Ascending aorta (tissue), 2 donors: Measurements from ENCODE around the gene CCL25. TPM values are rescaled to one million over a fixed set of nuclear protein-coding genes. Genes with fewer than 3 reads are reported as not detected.

ENCODE experiments used
- DNase-seq, 2 donors: peaks; one replicate each; pipeline ENCODE4 v3.0.0-alpha.2; 2019; ENCODE audit warnings: low spot score in 2 of 2
- H3K27ac ChIP-seq, 2 donors: fragments of 200-600 bp; sonication (generic); one replicate each; pipeline ENCODE4 v1.5.1; 2016 to 2017; ENCODE audit warnings: mild to moderate bottlenecking in 1 of 2
- H3K27me3 ChIP-seq: fragments of 200-600 bp; sonication (generic); one replicate; pipeline ENCODE4 v1.5.1; 2017
- H3K36me3 ChIP-seq, 2 donors: fragments of 200-600 bp; sonication (generic); one replicate each; pipeline ENCODE4 v1.5.1; 2016
- H3K4me1 ChIP-seq, 2 donors: fragments of 200-600 bp; sonication (generic); one replicate each; pipeline ENCODE4 v1.5.1; 2016 to 2017; ENCODE audit warnings: mild to moderate bottlenecking in 1 of 2
- H3K4me3 ChIP-seq, 2 donors: fragments of 200-600 bp; sonication (generic); one replicate each; pipeline ENCODE4 v1.5.1; 2016 to 2017; ENCODE audit warnings: mild to moderate bottlenecking in 1 of 2
- H3K9me3 ChIP-seq, 2 donors: fragments of 200-600 bp; sonication (generic); one replicate each; pipeline ENCODE4 v1.5.1; 2016
- CTCF ChIP-seq, 3 experiments: fragments of 200-600 bp in 2 of 3; fragments of 450-650 bp in 1 of 3; sonication (generic) in 2 of 3; IDR thresholded peaks; one replicate each; pipeline ENCODE4 v1.5.1; 2016 to 2019; ENCODE audit warnings: antibody characterized with exemption in 3 of 3, mild to moderate bottlenecking in 1 of 3, moderate library complexity in 1 of 3
- intact Hi-C: fragments of 100-400 bp; cut with DNase I; formaldehyde crosslinking; loops from one replicate; pipeline ENCODE4 v1.15.1; 2023
- total RNA-seq: library from RNA; depleted of rRNA; stranded (reverse); fragments of >200 nt; gene quantifications from one replicate; pipeline ENCODE4 v1.1.0, GENCODE V29; 2016

The CCL25 gene
- total RNA-seq, 1 donor from 2014 or later, result not detected

DNA sequence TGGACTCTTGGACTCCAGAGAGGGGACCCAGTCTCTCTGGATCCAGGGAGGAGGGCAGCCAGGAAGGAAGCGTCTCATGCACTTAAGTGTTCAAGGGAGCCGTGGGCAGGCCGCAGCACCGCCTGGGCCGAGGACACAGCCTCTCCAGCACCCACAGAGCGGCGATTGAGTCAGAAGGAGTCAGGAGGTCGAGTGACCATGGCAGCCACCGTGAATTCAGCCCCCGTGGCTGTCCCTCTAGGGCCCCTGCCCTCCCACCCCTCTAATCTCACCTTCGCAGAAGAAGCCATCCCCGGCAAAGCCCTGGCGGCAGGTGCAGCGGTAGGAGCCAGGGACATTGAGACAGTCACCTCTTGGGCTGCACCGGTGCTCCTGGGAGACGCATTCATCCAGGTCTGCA is 58.8 kb downstream of the CCL25 start:
- intact Hi-C loops, result no loop called here
- DNase-seq, result no peak
- TF ChIP-seq CTCF (IDR thresholded peaks at IDR 0.05), result no peak
- Histone ChIP-seq H3K4me3 (no peak overlapping the region), H3K27ac (no peak overlapping the region), H3K36me3 (no peaks in the 10 kb centered on the region), H3K9me3 (no peaks in the 10 kb centered on the region), H3K4me1 (no peaks in the 10 kb centered on the region), H3K27me3 (no peaks in the 10 kb centered on the region)

Other genes with a start within 250 kb of the CCL25 start
- gene EVI5L, start 222.5 kb upstream of the CCL25 start, total RNA-seq, result 27.7 TPM
- gene PRR36, start 178.4 kb upstream of the CCL25 start, total RNA-seq, result not detected
- not detected for gene LRRC8E, start 164.2 kb upstream of the CCL25 start, total RNA-seq
- gene MAP2K7, start 148.9 kb upstream of the CCL25 start, total RNA-seq, result 37.3 TPM
- gene TGFBR3L, start 137.9 kb upstream of the CCL25 start, total RNA-seq, result 7.1 TPM
- 30.5 TPM for gene SNAPC2, start 132.4 kb upstream of the CCL25 start, total RNA-seq
- not detected for gene CTXN1, start 126.6 kb upstream of the CCL25 start, total RNA-seq
- 151 TPM for gene TIMM44, start 109.1 kb upstream of the CCL25 start, total RNA-seq
- gene ELAVL1, start 47.1 kb upstream of the CCL25 start, total RNA-seq, result 19.9 TPM
- not detected for gene FBN3, start 96.8 kb downstream of the CCL25 start, total RNA-seq
- 20.2 TPM for gene CERS4, start 156.6 kb downstream of the CCL25 start, total RNA-seq